GM18526 (cell line): ENCODE results near the gene TMEM151B.

Source experiments
- POLR2A ChIP-seq: IDR thresholded peaks from 3 replicates; pipeline ENCODE4 v1.6.1; 2011; ENCODE audit not compliant: insufficient read length; ENCODE audit errors: extremely low read depth

TMEM151B gene

DNA sequence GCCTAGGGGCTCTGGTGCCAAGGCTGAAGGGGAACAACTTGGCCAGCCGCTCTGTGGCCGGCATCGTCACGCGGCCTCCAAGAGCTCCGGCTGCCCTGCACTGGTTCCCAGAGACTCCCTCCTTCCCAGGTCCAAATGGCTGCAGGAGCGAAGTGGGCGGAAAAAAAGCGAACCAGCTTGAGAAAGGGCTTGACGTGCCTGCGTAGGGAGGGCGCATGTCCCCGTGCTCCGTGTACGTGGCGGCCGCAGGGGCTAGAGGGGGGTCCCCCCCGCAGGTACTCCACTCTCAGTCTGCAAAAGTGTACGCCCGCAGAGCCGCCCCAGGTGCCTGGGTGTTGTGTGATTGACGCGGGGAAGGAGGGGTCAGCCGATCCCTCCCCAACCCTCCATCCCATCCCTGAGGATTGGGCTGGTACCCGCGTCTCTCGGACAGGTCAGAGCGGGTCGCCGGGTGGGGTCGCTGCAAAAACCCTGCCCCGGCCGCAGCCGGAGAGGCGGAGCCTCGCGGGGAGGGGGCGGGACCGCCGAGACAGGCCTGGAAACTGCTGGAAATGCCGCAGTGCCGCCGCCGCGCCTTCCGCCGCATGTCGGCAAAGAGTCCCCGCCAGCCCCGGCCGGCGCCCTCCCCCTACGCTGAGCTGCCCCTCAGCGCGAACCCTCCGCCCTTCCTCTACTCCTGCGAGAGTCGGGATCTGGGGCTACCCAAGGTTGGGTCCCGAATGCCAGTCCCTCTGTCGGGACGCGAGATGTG is 24.2 kb upstream of the TMEM151B start:
- TF ChIP-seq POLR2A, result no peak

DNA sequence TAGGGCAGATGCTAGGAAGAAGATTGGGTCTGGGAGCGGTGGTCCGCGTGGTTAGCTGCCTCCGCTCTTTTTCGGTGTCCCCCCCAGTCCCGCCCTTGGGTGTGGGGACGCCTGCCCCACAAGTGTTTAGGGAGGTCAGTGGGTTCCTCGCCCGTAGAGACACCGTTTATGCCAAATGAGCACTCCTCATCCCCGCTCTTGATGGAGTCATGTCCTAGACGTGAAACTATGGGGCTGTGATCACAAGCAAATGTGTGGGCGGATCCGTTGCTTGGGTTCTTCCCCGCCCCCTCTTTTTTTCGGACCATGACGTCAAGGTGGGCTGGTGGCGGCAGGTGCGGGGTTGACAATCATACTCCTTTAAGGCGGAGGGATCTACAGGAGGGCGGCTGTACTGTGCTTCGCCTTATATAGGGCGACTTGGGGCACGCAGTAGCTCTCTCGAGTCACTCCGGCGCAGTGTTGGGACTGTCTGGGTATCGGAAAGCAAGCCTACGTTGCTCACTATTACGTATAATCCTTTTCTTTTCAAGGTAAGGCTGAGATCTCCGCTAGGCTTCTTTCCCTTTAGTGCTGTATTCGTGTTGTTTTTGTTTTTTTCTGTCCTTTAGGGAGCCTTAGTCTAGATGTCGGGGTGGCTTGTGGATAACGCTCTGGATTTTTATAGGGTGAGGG is 23.4 kb upstream of the TMEM151B start, which contains the start of gene HSP90AB1:
Gene HSP90AB1 (plus strand): TSS at position 439 of the 675 bp plus-strand sequence. CDS start 1,529 bp downstream, outside the sequence.
- TF ChIP-seq POLR2A, result peak; percentile 99

DNA sequence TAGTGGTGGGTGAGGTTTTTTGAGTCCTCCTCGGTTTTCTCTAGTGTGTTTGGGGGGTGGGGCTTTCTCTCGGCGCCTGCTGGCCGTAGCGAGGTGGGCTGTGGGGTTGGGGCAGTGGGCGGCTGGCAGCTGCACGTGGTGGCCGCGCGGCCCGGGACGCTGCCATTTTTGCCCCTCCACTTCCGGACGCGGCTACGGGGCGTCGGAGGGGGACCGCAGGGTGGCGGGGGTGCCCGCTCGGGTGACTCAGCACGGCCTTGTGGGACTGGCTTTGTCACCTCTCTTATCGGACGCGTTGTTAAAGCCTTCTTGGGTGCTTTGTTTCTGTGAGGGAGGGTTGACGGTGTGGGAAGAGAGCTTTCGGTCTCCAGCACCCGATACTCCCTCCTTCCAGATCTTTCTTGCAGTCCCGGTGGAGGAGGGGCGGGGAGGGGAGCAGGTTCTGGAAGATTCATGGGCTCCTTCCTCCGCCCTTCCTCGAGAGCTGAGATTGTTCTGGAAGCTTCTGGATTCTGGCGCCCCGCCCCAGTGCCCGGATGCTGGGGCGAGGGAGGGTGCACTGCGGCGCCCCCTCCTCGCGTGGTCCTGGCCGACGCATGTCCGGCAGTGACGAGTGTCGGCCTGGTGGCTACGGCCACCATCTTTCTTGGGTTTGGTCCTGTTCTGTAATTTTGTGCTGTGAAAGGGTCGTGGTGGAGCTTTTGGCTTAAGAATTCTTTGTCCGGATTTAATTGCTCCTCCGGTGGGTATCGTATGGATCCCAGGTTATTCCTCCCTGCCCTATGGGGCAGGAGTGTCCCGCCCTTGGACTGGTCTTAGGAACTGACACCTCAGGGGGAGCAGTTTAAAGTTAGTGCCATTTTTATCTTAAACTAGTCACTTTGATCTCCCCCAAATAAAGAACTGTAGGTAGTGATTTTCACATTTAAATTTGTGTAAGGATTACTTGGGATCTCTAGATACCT is 22.6 kb upstream of the TMEM151B start:
- peak; percentile 31 for TF ChIP-seq POLR2A

DNA sequence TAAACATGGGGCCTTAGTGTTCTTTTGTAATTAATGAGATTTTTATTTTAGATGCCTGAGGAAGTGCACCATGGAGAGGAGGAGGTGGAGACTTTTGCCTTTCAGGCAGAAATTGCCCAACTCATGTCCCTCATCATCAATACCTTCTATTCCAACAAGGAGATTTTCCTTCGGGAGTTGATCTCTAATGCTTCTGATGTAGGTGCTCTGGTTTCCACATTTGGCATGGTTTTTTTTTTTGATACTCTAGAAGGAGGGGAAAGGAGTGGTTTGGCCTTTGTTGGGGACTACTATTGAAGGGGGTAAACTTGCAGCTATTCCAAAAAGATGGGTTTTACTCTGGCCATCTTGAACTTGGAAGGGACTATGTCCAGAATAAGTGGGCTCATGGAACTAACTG is 21.7 kb upstream of the TMEM151B start:
- no peak for TF ChIP-seq POLR2A

DNA sequence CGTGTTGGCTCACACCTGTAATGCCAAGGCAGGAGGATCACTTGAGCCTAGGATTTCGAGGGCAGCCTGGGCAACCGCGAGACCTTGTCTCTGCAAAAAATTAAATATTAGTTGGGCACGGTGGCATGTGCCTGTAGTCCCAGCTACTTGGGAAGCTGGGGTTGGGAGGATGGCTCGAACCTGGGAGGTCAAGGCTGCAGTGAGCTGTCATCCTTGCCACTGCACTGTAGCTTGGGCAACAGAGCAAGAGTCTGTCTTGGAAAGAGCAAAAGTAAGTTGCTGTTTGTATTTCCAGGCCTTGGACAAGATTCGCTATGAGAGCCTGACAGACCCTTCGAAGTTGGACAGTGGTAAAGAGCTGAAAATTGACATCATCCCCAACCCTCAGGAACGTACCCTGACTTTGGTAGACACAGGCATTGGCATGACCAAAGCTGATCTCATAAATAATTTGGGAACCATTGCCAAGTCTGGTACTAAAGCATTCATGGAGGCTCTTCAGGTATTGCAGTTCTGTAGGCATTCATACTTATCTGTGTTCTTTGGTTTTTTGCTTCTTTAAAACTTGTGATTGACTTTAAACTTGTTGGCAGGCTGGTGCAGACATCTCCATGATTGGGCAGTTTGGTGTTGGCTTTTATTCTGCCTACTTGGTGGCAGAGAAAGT is 21.0 kb upstream of the TMEM151B start:
- no peak for TF ChIP-seq POLR2A

DNA sequence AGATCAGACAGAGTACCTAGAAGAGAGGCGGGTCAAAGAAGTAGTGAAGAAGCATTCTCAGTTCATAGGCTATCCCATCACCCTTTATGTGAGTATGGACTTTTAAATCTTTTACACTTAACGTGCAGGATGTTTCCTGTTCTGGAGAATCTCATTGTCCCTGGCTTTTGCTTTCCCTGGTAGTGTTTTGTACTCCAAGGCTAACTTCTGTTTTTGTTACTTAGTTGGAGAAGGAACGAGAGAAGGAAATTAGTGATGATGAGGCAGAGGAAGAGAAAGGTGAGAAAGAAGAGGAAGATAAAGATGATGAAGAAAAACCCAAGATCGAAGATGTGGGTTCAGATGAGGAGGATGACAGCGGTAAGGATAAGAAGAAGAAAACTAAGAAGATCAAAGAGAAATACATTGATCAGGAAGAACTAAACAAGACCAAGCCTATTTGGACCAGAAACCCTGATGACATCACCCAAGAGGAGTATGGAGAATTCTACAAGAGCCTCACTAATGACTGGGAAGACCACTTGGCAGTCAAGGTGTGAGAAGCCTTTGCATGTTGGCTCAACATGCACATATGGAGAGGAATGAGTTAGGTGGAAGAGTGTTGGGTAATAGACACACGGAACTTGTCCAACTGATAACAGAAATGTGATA is 20.1 kb upstream of the TMEM151B start:
- TF ChIP-seq POLR2A, result no peak

DNA sequence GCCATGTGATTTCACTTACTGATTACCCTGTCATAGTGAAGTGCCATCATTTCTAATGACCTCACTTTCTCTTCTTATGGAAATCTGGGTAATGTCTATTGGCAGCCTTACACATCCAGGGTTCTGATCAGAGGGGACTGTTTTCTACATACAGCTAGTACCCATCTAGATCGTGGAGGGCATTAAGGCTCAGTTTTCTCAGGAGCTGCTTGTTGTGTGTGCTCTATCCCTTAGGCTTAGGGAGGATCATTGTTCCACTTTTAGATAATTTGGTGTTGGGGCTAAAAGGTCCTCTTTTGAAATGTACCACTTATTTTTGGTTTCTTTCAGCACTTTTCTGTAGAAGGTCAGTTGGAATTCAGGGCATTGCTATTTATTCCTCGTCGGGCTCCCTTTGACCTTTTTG is 19.5 kb upstream of the TMEM151B start:
- no peak for TF ChIP-seq POLR2A

DNA sequence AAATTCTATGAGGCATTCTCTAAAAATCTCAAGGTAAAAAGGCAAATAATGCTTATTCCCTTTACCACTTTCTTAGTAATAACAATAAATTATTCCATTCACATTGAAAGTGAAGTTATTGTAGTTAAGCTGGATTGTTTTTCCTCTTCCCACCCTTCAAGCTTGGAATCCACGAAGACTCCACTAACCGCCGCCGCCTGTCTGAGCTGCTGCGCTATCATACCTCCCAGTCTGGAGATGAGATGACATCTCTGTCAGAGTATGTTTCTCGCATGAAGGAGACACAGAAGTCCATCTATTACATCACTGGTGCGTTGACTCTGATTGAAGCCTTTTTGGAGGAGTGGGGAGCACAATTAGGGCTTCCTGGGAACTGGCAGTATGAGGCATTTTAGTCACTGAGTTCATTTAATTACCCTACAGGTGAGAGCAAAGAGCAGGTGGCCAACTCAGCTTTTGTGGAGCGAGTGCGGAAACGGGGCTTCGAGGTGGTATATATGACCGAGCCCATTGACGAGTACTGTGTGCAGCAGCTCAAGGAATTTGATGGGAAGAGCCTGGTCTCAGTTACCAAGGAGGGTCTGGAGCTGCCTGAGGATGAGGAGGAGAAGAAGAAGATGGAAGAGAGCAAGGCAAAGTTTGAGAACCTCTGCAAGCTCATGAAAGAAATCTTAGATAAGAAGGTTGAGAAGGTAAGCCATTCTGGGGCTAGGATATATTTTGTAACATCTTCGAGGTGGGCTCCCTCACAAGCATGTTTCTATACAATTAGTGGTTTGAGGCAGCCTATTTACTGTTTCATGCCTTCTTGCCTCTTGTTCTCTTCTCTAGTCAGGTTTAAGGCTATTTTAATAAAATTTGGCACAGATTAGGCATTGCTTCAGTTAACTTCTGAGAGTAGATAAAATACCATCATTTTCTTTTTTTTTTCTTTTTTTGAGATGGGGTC is 18.4 kb upstream of the TMEM151B start:
- no peak for TF ChIP-seq POLR2A

DNA sequence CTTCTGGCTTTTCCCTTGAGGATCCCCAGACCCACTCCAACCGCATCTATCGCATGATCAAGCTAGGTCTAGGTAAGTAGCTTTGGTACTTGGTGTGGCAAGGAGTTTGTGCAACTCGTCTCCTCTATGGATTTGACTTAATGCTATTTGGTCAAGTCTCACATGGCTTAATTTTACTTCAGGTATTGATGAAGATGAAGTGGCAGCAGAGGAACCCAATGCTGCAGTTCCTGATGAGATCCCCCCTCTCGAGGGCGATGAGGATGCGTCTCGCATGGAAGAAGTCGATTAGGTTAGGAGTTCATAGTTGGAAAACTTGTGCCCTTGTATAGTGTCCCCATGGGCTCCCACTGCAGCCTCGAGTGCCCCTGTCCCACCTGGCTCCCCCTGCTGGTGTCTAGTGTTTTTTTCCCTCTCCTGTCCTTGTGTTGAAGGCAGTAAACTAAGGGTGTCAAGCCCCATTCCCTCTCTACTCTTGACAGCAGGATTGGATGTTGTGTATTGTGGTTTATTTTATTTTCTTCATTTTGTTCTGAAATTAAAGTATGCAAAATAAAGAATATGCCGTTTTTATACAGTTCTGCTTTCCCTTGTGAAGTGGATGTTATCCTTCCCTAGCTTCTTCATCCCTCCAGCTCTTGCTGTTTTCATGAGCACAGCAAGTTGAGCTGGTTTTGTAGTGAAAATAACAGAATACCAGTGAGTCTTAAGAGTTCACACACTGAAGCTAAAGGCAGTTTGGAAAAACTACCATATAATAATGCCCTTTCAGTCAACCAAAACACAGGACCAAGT is 16.7 kb upstream of the TMEM151B start:
- no peak for TF ChIP-seq POLR2A

DNA sequence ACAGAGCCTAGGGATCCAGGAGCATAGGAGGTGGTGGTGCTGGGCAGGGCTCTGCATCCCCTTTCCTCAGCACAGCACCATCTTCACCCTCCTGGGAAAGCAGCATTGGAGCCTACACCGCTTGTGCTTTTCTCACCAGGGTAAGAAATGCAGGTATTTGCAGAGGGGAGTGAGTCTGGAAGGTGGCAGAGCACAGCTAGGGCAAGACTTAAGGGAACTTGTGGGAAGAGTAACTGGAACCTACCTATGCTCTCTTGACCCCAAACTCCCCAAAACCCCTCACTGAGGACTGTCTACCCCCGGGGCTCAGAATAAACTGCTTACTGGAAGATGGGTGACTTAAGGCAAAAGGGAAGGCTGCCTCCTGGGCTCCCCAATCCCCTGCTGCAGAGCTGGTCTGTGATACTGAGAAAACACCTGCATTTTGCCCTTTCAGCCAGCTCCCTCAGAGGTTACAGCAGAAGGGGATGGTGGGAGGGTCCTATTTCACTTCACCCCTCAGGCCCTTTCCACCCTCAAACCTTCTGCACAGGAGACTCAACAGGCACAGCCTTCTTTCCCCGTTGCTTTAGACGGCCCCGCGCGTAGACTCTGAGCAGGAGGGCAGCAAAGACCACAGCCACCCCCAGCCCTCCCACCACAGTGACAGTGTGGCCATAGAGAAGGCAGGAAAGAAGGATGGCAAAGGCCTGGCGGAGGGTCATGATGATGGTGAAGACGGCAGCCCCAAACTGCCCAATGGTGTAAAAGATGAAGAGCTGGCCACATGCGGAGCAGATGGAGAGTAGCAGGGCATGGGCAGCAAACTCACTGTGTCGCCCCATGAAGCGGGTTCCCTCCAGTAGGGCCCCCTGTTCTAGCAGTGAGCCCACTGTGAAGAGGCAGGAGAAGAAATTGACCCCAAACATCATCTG is 15.8 kb upstream of the TMEM151B start:
- TF ChIP-seq POLR2A, result peak; percentile 2

DNA sequence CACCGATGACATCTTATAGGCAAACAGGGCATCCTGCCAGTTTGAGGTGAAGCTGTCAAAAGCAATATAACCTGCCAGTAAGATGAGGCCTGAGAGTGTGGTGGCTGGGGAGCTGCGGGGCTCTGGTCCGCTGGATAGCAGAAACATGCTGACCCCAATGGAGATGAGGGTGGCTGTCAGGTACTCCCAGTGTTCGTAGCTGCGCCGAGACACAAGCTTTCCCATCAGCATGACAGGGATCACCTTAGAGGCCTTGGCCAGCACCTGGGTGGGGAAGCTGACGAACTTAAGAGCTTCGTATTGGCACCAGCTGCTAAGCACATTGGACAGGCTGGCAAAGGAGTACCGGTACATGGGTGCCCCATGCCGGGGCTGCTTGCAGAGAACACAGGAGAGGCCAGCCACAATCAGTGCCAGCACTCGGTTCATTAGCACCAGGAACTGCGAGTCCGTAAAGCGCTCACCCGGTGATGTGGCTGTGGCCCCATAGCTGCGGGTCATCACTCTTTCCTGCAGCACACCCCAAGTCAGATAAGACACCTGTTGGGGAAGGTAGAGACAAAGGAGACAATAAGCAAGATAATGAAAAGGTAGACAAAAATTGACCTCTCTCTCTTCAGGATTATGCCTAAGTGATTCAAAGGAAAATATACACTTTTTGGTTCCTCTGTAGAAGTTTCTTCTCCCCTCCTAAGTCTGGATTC is 15.0 kb upstream of the TMEM151B start:
- TF ChIP-seq POLR2A, result no peak
